GM12878 (cell line): ENCODE results near the gene LRRC55. TPM values are rescaled to one million over a fixed set of nuclear protein-coding genes. Genes with fewer than 3 reads are reported as not detected.

Experiments used
- ATAC-seq: fragments of 200-7000 bp; cut with Tn5 transposase; 3 replicates; pipeline ENCODE4 v1.9.1; 2020; ENCODE audit warnings: mild to moderate bottlenecking, moderate library complexity
- BruUV-seq: library from RNA; stranded (reverse); fragments of 400-500 nt; replicated peaks from 2 replicates; lab custom pipeline; 2021; lab: Mats Ljungman, UMichigan
- CTCF ChIA-PET: fragments of 300-600 bp; sonication (Branson Sonifier 250); formaldehyde crosslinking; extraction: SDS; loops from one replicate; lab custom pipeline; 2021; ENCODE audit warnings: inconsistent platforms; lab: Yijun Ruan, JAX
- POLR2A ChIA-PET: fragments of 350-600 bp; formaldehyde crosslinking; extraction: SDS; loops from one replicate; lab custom pipeline; 2021; ENCODE audit warnings: inconsistent platforms; lab: Charles Lee
- RAD21 ChIA-PET: fragments of 300-600 bp; sonication (Branson Sonifier 250); formaldehyde crosslinking; loops from one replicate; lab custom pipeline; 2023; ENCODE audit warnings: antibody characterized with exemption; ENCODE audit not compliant: unreplicated experiment; lab: Charles Lee
- SMC1A ChIA-PET: fragments of 300-600 bp; sonication (Branson Sonifier 250); formaldehyde crosslinking; loops from one replicate; lab custom pipeline; 2023; ENCODE audit not compliant: unreplicated experiment, uncharacterized antibody; lab: Charles Lee
- DNase-seq: peaks from one replicate; pipeline ENCODE4 v3.0.0-alpha.2; 2011; ENCODE audit warnings: low read depth, low spot score
- FAIRE-seq: peaks from 3 replicates; lab custom pipeline; 2011; peaks lifted over from hg19 to GRCh38; lab: Jason Lieb, UNC
- H2AFZ ChIP-seq: 2 replicates; pipeline ENCODE4 v1.6.0; 2011; ENCODE audit warnings: low read depth, low read length, control low read depth; ENCODE audit not compliant: control insufficient read depth
- H3K27ac ChIP-seq: 2 replicates; pipeline ENCODE4 v1.5.1; 2011; ENCODE audit warnings: control low read depth; ENCODE audit not compliant: control insufficient read depth, insufficient read depth
- H3K27me3 ChIP-seq, 2 experiments: replicated peaks in 1 of 2; 2 replicates each; pipeline versions ENCODE4 v1.6.0 to v1.6.1; 2011; ENCODE audit warnings: low read length in 1 of 2; ENCODE audit not compliant: control insufficient read depth in 2 of 2, insufficient read depth in 2 of 2
- H3K36me3 ChIP-seq, 2 experiments: 2 replicates each; pipeline ENCODE4 v1.5.1; 2011; ENCODE audit warnings: low read length in 1 of 2; ENCODE audit not compliant: control insufficient read depth in 2 of 2, insufficient read depth in 2 of 2
- H3K4me1 ChIP-seq: 2 replicates; pipeline ENCODE4 v1.6.1; 2011; ENCODE audit warnings: mild to moderate bottlenecking, low read length, moderate library complexity, mixed read lengths; ENCODE audit not compliant: control insufficient read depth, insufficient read depth
- H3K4me2 ChIP-seq: 2 replicates; pipeline ENCODE4 v1.6.0; 2011; ENCODE audit warnings: control low read depth; ENCODE audit not compliant: control insufficient read depth, insufficient read depth
- H3K4me3 ChIP-seq: fragments of 200-600 bp; sonication (generic); 2 replicates; pipeline ENCODE4 v1.5.1; 2016
- H3K79me2 ChIP-seq: 2 replicates; pipeline ENCODE4 v1.6.0; 2011; ENCODE audit warnings: low read length; ENCODE audit not compliant: control insufficient read depth, insufficient read depth
- H3K9ac ChIP-seq: 2 replicates; pipeline ENCODE4 v1.8.0; 2011; ENCODE audit warnings: low read length, control low read depth, mixed read lengths; ENCODE audit not compliant: control insufficient read depth, insufficient read depth
- H3K9me3 ChIP-seq: replicated peaks from 3 replicates; pipeline ENCODE4 v1.5.1; 2011; ENCODE audit warnings: mild to moderate bottlenecking, low read length; ENCODE audit not compliant: control insufficient read depth, insufficient read depth
- H4K20me1 ChIP-seq: 2 replicates; pipeline ENCODE4 v1.6.0; 2011; ENCODE audit not compliant: control insufficient read depth, insufficient read depth
- MXI1 ChIP-seq: fragments of 150-350 bp; IDR thresholded peaks from 2 replicates; pipeline ENCODE4 v1.6.1; 2011; ENCODE audit warnings: low read depth, mild to moderate bottlenecking, inconsistent platforms, low read length, improper control_type of control experiment
- POLR2AphosphoS5 ChIP-seq: IDR thresholded peaks from 2 replicates; pipeline ENCODE4 v1.6.1; 2011; ENCODE audit warnings: mild to moderate bottlenecking, low read length, inconsistent platforms
- RUNX3 ChIP-seq: IDR thresholded peaks from 2 replicates; pipeline ENCODE4 v1.6.1; 2012; ENCODE audit warnings: low read length, inconsistent platforms
- WGBS: methylation state at CpG from one replicate; pipeline ENCODE4 v1.1.6; 2016; ENCODE audit warnings: low lambda C conversion rate; ENCODE audit not compliant: insufficient replicate concordance, insufficient coverage; ENCODE audit errors: missing lambda C conversion rate; 5-methylcytosine and 5-hydroxymethylcytosine counted together
- in situ Hi-C: fragments of 300-500 bp; cut with MboI; formaldehyde crosslinking; loops from 9 replicates; pipeline ENCODE4 v1.14.3; 2018; ENCODE audit warnings: mixed read lengths
- intact Hi-C: fragments of 100-400 bp; cut with micrococcal nuclease; formaldehyde crosslinking; loops from one replicate; pipeline ENCODE4 v1.14.2; 2022; ENCODE audit not compliant: unreplicated experiment
- polyA plus RNA-seq, 11 experiments: library from polyadenylated mRNA; depleted of rRNA in 4 of 11; unstranded in 6 of 11; stranded (reverse) in 5 of 11; fragments of >200 nt; fragmentation: Nextera tagmentation in 4 of 11; fragmentation: Illumina TruSeq in 1 of 11; extraction: Ambion mirVana in 4 of 11; extraction: Trizol in 1 of 11; gene quantifications; 1 replicate in 1 of 11; 2 replicates in 10 of 11; pipeline versions ENCODE4 v1.2.1 to v1.2.3, GENCODE V29; 2011 to 2016; ENCODE audit warnings: inconsistent platforms in 2 of 11, missing spikeins in 2 of 11, low read depth in 1 of 11
- total RNA-seq, 4 experiments: library from RNA; depleted of rRNA in 3 of 4; stranded (reverse); fragments of >200 nt in 3 of 4; fragmentation: Illumina TruSeq in 1 of 4; extraction: Trizol in 1 of 4; gene quantifications; 2 replicates each; pipeline versions ENCODE4 v1.2.1 to v1.2.3, GENCODE V29; 2013 to 2021

Gene LRRC55
- total and polyA plus RNA-seq, 10 of the 15 experiments (the other 5 are each of a cell fraction or from before 2014, with no cell fraction given): 0.01 to 0.04 TPM; not detected in 8

GRCh38 chr11:57154739-57155138, 27.0 kb upstream of the LRRC55 start:
- no TSS peak for BruUV-seq
- Histone ChIP-seq H3K9ac (no peak overlapping the region), H3K27ac (no peak overlapping the region), H4K20me1 (no peaks in the 10 kb centered on the region), H3K9me3 (no peaks in the 10 kb centered on the region), H3K4me3 (no peak overlapping the region), H2AFZ (no peak overlapping the region), H3K79me2 (no peaks in the 10 kb centered on the region), H3K36me3 (no peaks in the 10 kb centered on the region), H3K4me2 (no peak overlapping the region), H3K4me1 (no peaks in the 10 kb centered on the region), H3K27me3 (peaks cover 0 to 2% of the 10 kb centered on the region in 2 experiments; a peak in 1 of 4 replicates)
- CTCF ChIA-PET: interaction anchor here (0.7 kb wide), 1 partner anchor 40 kb away, joined by 3 read pairs; no protein-coding TSS in a partner anchor
- ATAC-seq (no peak), FAIRE-seq (no peak), DNase-seq (no peak)
- POLR2A ChIA-PET: no interaction called here
- in situ Hi-C loops (no loop called here), intact Hi-C loops (no loop called here)
- no peak for TF ChIP-seq POLR2AphosphoS5
- WGBS: 29% methylated on average over 2 of the region's 2 CpGs
- RAD21 ChIA-PET: no interaction called here
- SMC1A ChIA-PET: no interaction called here

GRCh38 chr11:57155400-57155799, 26.4 kb upstream of the LRRC55 start:
- intact Hi-C loops (no loop called here), in situ Hi-C loops (no loop called here)
- Histone ChIP-seq H3K9ac (no peak overlapping the region), H3K4me3 (no peak overlapping the region), H4K20me1 (no peaks in the 10 kb centered on the region), H3K79me2 (no peaks in the 10 kb centered on the region), H3K9me3 (no peaks in the 10 kb centered on the region), H3K36me3 (no peaks in the 10 kb centered on the region), H2AFZ (no peak overlapping the region), H3K27ac (no peak overlapping the region), H3K4me2 (no peak overlapping the region), H3K27me3 (peaks cover 0 to 2% of the 10 kb centered on the region in 2 experiments; a peak in 1 of 4 replicates), H3K4me1 (no peaks in the 10 kb centered on the region)
- ATAC-seq (no peak), DNase-seq (no peak), FAIRE-seq (no peak)
- CTCF ChIA-PET: interaction anchor here (0.7 kb wide), 1 partner anchor 40 kb away, joined by 3 read pairs; no protein-coding TSS in a partner anchor
- SMC1A ChIA-PET: no interaction called here
- POLR2A ChIA-PET: no interaction called here
- 31% methylated on average over 1 of the region's 1 CpG for WGBS
- peak; percentile 23; the same call in 1 of the 2 replicates for TF ChIP-seq RUNX3
- TF ChIP-seq MXI1: no peak
- RAD21 ChIA-PET: no interaction called here
- no TSS peak for BruUV-seq
